H9 (cell line): Measurements from ENCODE around the gene CXCL3. TPM values are rescaled to one million over a fixed set of nuclear protein-coding genes. Genes with fewer than 3 reads are reported as not detected.

Experiments used
- DNase-seq: peaks from one replicate; pipeline ENCODE4 v3.0.0-alpha.2; 2017
- H2AFZ ChIP-seq: one replicate; pipeline ENCODE4 v1.6.1; 2013; ENCODE audit warnings: mild to moderate bottlenecking, low read length, control low read depth, moderate library complexity
- H2AK5ac ChIP-seq: 2 replicates; pipeline ENCODE4 v1.6.1; 2013; ENCODE audit warnings: low read length, control low read depth, mixed read lengths; ENCODE audit not compliant: insufficient read length
- H2BK120ac ChIP-seq: one replicate; pipeline ENCODE4 v1.6.1; 2013; ENCODE audit warnings: low read depth, mild to moderate bottlenecking, low read length, control low read depth, inconsistent platforms; ENCODE audit not compliant: poor library complexity, severe bottlenecking
- H2BK12ac ChIP-seq: 2 replicates; pipeline ENCODE4 v1.6.1; 2013; ENCODE audit warnings: low read length, control low read depth, mixed read lengths, low read depth; ENCODE audit not compliant: insufficient read length
- H2BK15ac ChIP-seq: 2 replicates; pipeline ENCODE4 v1.6.1; 2013; ENCODE audit warnings: low read depth, low read length, control low read depth
- H2BK20ac ChIP-seq: one replicate; pipeline ENCODE4 v1.6.1; 2013; ENCODE audit warnings: low read depth, mild to moderate bottlenecking, low read length, control low read depth, inconsistent platforms; ENCODE audit not compliant: poor library complexity, severe bottlenecking
- H2BK5ac ChIP-seq: 2 replicates; pipeline ENCODE4 v1.6.1; 2013; ENCODE audit warnings: low read length, control low read depth, mixed read lengths; ENCODE audit not compliant: insufficient read length
- H3K14ac ChIP-seq: 2 replicates; pipeline ENCODE4 v1.6.1; 2013; ENCODE audit warnings: low read length, control low read depth; ENCODE audit not compliant: insufficient read depth
- H3K18ac ChIP-seq: 2 replicates; pipeline ENCODE4 v1.6.1; 2013; ENCODE audit warnings: low read depth, mild to moderate bottlenecking, mixed read lengths, low read length, control low read depth; ENCODE audit not compliant: insufficient read length
- H3K23ac ChIP-seq: 2 replicates; pipeline ENCODE4 v1.6.1; 2013; ENCODE audit warnings: low read length, control low read depth, mixed read lengths, low read depth; ENCODE audit not compliant: insufficient read length
- H3K23me2 ChIP-seq: 2 replicates; pipeline ENCODE4 v1.6.1; 2013; ENCODE audit warnings: low read depth, mild to moderate bottlenecking, mixed read lengths, low read length, control low read depth; ENCODE audit not compliant: insufficient read length, poor library complexity, severe bottlenecking
- H3K27ac ChIP-seq: 2 replicates; pipeline ENCODE4 v1.5.1; 2013; ENCODE audit warnings: low read length, control low read depth, mixed read lengths, low read depth; ENCODE audit not compliant: insufficient read length
- H3K27me3 ChIP-seq: 2 replicates; pipeline ENCODE4 v1.6.1; 2013; ENCODE audit warnings: low read length, control low read depth, inconsistent platforms; ENCODE audit not compliant: insufficient read depth
- H3K4ac ChIP-seq: 2 replicates; pipeline ENCODE4 v1.6.1; 2013; ENCODE audit warnings: low read depth, mild to moderate bottlenecking, control low read depth, inconsistent platforms, low read length, moderate library complexity
- H3K4me1 ChIP-seq: 2 replicates; pipeline ENCODE4 v1.6.1; 2013; ENCODE audit warnings: low read length, control low read depth, inconsistent platforms; ENCODE audit not compliant: insufficient read depth
- H3K4me2 ChIP-seq: 2 replicates; pipeline ENCODE4 v1.6.1; 2013; ENCODE audit warnings: low read length, control low read depth, mixed read lengths; ENCODE audit not compliant: insufficient read length, insufficient read depth
- H3K56ac ChIP-seq: 2 replicates; pipeline ENCODE4 v1.6.1; 2013; ENCODE audit warnings: low read depth, mild to moderate bottlenecking, mixed read lengths, low read length, control low read depth; ENCODE audit not compliant: insufficient read length
- H3K79me1 ChIP-seq: 2 replicates; pipeline ENCODE4 v1.6.1; 2013; ENCODE audit warnings: low read depth, mild to moderate bottlenecking, moderate library complexity, low read length, control low read depth, inconsistent platforms; ENCODE audit not compliant: insufficient read depth, poor library complexity, severe bottlenecking
- H3K79me2 ChIP-seq: 2 replicates; pipeline ENCODE4 v1.6.1; 2013; ENCODE audit warnings: low read length, control low read depth, inconsistent platforms; ENCODE audit not compliant: insufficient read depth
- H3K9ac ChIP-seq: 2 replicates; pipeline ENCODE4 v1.6.1; 2013; ENCODE audit warnings: low read length, control low read depth, mixed read lengths; ENCODE audit not compliant: insufficient read length; ENCODE audit errors: extremely low read depth
- H3K9me3 ChIP-seq: one replicate; pipeline ENCODE4 v1.6.1; 2013; ENCODE audit warnings: low read depth, low read length, inconsistent platforms; ENCODE audit not compliant: control insufficient read depth
- H3T11ph ChIP-seq: one replicate; pipeline ENCODE4 v1.6.1; 2013; ENCODE audit warnings: mild to moderate bottlenecking, low read length, control low read depth, inconsistent platforms
- H4K20me1 ChIP-seq: one replicate; pipeline ENCODE4 v1.6.1; 2013; ENCODE audit not compliant: control insufficient read depth, insufficient read length, insufficient read depth
- H4K5ac ChIP-seq: 2 replicates; pipeline ENCODE4 v1.6.1; 2013; ENCODE audit warnings: low read depth, mild to moderate bottlenecking, mixed read lengths, low read length, control low read depth; ENCODE audit not compliant: insufficient read length
- H4K8ac ChIP-seq: replicated peaks from 2 replicates; pipeline ENCODE4 v1.6.1; 2013; ENCODE audit warnings: low read length, control low read depth, mixed read lengths, low read depth; ENCODE audit not compliant: insufficient read length
- H4K91ac ChIP-seq: 2 replicates; pipeline ENCODE4 v1.6.1; 2013; ENCODE audit warnings: low read depth, mild to moderate bottlenecking, moderate library complexity, mixed read lengths, low read length, control low read depth; ENCODE audit not compliant: insufficient read length
- H3K27ac Mint-ChIP-seq, 3 experiments: 2 replicates in 2 of 3; 3 replicates in 1 of 3; pipeline ENCODE4 v1.8.0; 2020 to 2021; ENCODE audit warnings: mixed read lengths in 3 of 3, mild to moderate bottlenecking in 1 of 3, moderate library complexity in 1 of 3
- H3K27me3 Mint-ChIP-seq: 2 replicates; pipeline ENCODE4 v1.8.0; 2021; ENCODE audit warnings: low read depth, mild to moderate bottlenecking, moderate library complexity, mixed read lengths
- H3K36me3 Mint-ChIP-seq, 3 experiments: 2 replicates in 2 of 3; 3 replicates in 1 of 3; pipeline ENCODE4 v1.8.0; 2020 to 2021; ENCODE audit warnings: low read depth in 3 of 3, mixed read lengths in 3 of 3; ENCODE audit not compliant: insufficient read depth in 1 of 3
- H3K4me1 Mint-ChIP-seq, 2 experiments: 2 replicates each; pipeline ENCODE4 v1.8.0; 2020; ENCODE audit warnings: mixed read lengths in 2 of 2
- H3K4me3 Mint-ChIP-seq, 2 experiments: 2 replicates in 1 of 2; 3 replicates in 1 of 2; pipeline ENCODE4 v1.8.0; 2020 to 2021; ENCODE audit warnings: mild to moderate bottlenecking in 2 of 2, mixed read lengths in 2 of 2, moderate library complexity in 1 of 2
- H3K9me3 Mint-ChIP-seq, 2 experiments: 2 replicates in 1 of 2; 3 replicates in 1 of 2; pipeline ENCODE4 v1.8.0; 2020; ENCODE audit warnings: mild to moderate bottlenecking in 2 of 2, mixed read lengths in 2 of 2, moderate library complexity in 1 of 2
- total RNA-seq: library from RNA; stranded (reverse); gene quantifications from 2 replicates; pipeline ENCODE4 v1.2.1, GENCODE V29; 2021
- TF ChIP-seq, protein P1 (sequence below): fragments of 200-600 bp; sonication (generic); conservative IDR thresholded peaks from 3 replicates; pipeline ENCODE4 v1.8.0; 2021; ENCODE audit warnings: antibody characterized with exemption, mild to moderate bottlenecking

Gene CXCL3
- total RNA-seq, 1 experiment from 2014 or later = 3.7 TPM

DNA sequence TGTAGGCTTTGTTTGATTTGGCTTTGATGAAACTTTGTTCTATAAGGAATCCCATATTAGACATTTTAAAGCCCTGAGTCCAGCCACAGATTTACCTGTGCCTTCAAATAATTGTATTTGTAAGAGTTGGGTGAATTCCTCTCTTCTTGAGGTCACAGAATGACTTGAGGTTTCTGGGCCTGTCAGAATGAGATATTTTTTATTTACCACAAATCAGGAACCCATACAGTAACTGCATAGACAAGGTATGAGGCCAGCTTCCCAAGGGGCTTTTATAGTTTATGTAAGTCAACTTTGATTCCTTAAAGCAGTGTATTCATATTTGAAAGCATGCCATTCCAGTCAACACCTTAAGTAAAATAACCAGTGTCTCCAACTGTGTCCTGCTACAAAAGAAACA is 29.1 kb upstream of the CXCL3 start:
- H2BK12ac ChIP-seq = no peak overlapping the region
- H3T11ph ChIP-seq = no peak overlapping the region
- H3K27ac ChIP-seq = no peak overlapping the region
- H4K5ac ChIP-seq = no peak overlapping the region
- H4K20me1 ChIP-seq = no peaks in the 10 kb centered on the region
- no peak for DNase-seq
- H3K14ac ChIP-seq = no peak overlapping the region
- no peak overlapping the region for H3K18ac ChIP-seq
- no peak overlapping the region for H3K4ac ChIP-seq
- peaks cover 6% of the 10 kb centered on the region for H3K9me3 ChIP-seq
- H2AFZ ChIP-seq = no peak overlapping the region
- H3K27me3 ChIP-seq = no peaks in the 10 kb centered on the region
- Mint-ChIP-seq H3K27ac (no peak overlapping the region), H3K27me3 (no peaks in the 10 kb centered on the region), H3K9me3 (peaks cover 12 to 22% of the 10 kb centered on the region in 2 experiments), H3K36me3 (peaks cover 7 to 8% (median 7%) of the 10 kb centered on the region in 3 experiments; a peak in 6 of 7 replicates), H3K4me1 (peaks cover 4 to 5% of the 10 kb centered on the region in 2 experiments), H3K4me3 (no peak overlapping the region)
- no peak overlapping the region for H3K4me2 ChIP-seq
- no peaks in the 10 kb centered on the region for H3K79me1 ChIP-seq
- H4K8ac ChIP-seq = no peak overlapping the region
- no peak overlapping the region for H2BK5ac ChIP-seq
- no peaks in the 10 kb centered on the region for H3K79me2 ChIP-seq
- H2BK20ac ChIP-seq = no peak overlapping the region
- TF ChIP-seq, protein P1, sequence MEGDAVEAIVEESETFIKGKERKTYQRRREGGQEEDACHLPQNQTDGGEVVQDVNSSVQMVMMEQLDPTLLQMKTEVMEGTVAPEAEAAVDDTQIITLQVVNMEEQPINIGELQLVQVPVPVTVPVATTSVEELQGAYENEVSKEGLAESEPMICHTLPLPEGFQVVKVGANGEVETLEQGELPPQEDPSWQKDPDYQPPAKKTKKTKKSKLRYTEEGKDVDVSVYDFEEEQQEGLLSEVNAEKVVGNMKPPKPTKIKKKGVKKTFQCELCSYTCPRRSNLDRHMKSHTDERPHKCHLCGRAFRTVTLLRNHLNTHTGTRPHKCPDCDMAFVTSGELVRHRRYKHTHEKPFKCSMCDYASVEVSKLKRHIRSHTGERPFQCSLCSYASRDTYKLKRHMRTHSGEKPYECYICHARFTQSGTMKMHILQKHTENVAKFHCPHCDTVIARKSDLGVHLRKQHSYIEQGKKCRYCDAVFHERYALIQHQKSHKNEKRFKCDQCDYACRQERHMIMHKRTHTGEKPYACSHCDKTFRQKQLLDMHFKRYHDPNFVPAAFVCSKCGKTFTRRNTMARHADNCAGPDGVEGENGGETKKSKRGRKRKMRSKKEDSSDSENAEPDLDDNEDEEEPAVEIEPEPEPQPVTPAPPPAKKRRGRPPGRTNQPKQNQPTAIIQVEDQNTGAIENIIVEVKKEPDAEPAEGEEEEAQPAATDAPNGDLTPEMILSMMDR = no peak
- H2AK5ac ChIP-seq = no peak overlapping the region
- H2BK15ac ChIP-seq = no peak overlapping the region
- H3K4me1 ChIP-seq = no peaks in the 10 kb centered on the region
- H3K23ac ChIP-seq = no peak overlapping the region
- no peak overlapping the region for H3K56ac ChIP-seq
- no peak overlapping the region for H3K9ac ChIP-seq
- no peaks in the 10 kb centered on the region for H3K23me2 ChIP-seq
- no peak overlapping the region for H4K91ac ChIP-seq
- H2BK120ac ChIP-seq = no peak overlapping the region
